ENCODE results near the gene SNX10. TPM values are rescaled to one million over a fixed set of nuclear protein-coding genes. Genes with fewer than 3 reads are reported as not detected.

SNX10 gene
- polyA plus RNA-seq, 4 donors = 1.3 to 12.4 (median 4.9) TPM

DNA sequence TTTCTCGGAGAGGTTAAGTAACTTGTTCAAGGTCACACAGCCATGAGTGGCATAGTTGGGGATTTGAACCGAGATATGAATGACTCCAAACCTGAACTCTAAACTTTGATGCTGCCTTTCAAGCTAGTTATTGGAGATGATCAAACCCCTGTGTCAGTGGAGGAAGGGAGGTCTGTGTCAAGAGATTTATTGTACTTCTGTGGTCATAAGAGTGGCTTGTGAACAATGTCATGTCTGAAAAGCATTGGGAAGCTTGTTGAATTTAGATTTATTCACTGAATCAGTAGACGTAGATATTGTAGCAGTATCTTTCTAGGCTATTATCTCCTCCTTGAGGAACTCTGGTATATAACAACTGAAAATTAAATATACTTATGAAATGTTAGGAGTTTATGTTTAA, 27.3 kb downstream of the SNX10 start:
- H3K27me3 ChIP-seq (ENCODE audit: control insufficient read depth in 3 of 3, insufficient read depth in 3 of 3, low read length in 3 of 3) = no peaks in the 10 kb centered on the region
- no peak for FAIRE-seq
- H3K36me3 ChIP-seq (ENCODE audit: control insufficient read depth in 3 of 3, insufficient read depth in 2 of 3, low read depth in 1 of 3, low read length in 3 of 3) = no peaks in the 10 kb centered on the region
- no peak overlapping the region for H3K27ac ChIP-seq (ENCODE audit: low read depth in 1 of 3, low read length in 2 of 3)
- WGBS, 3 donors = 70 to 81% (median 77%) methylated on average over 3 of the region's 3 CpGs
- DNase-seq = no peak
- H3K9me3 ChIP-seq (ENCODE audit: control insufficient read depth in 2 of 2, insufficient read depth in 1 of 2, low read depth in 1 of 2, low read length in 1 of 2) = no peaks in the 10 kb centered on the region
- no peaks in the 10 kb centered on the region for H3K4me1 ChIP-seq (ENCODE audit: control insufficient read depth in 3 of 3, insufficient read depth in 2 of 3, low read depth in 1 of 3, low read length in 2 of 3)
- no peak overlapping the region for H3K4me3 ChIP-seq (ENCODE audit: low read depth in 1 of 3, low read length in 3 of 3)

DNA sequence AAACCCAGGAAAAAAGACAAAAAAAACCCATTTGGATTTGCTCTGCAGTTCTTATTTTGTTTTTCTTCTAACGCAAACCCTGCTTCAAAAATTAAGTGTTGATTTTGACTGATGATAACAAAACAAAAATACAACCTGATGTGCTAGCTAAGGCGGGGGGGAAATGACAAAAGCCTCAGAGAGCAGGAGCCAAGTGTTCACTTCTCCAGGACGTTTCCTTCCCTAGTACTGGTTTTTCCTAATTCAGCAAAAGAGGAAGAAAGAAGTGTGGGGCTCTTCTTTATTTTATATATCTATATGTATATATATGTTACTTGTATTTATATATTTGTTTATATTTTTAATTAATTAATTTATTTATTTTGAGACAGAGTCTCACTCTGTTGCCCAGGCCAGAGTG, 28.0 kb downstream of the SNX10 start:
- H3K27ac ChIP-seq (ENCODE audit: low read depth in 1 of 3, low read length in 2 of 3) = no peak overlapping the region
- H3K36me3 ChIP-seq (ENCODE audit: control insufficient read depth in 3 of 3, insufficient read depth in 2 of 3, low read depth in 1 of 3, low read length in 3 of 3) = no peaks in the 10 kb centered on the region
- no peaks in the 10 kb centered on the region for H3K27me3 ChIP-seq (ENCODE audit: control insufficient read depth in 3 of 3, insufficient read depth in 3 of 3, low read length in 3 of 3)
- H3K4me1 ChIP-seq (ENCODE audit: control insufficient read depth in 3 of 3, insufficient read depth in 2 of 3, low read depth in 1 of 3, low read length in 2 of 3) = no peaks in the 10 kb centered on the region
- no peak overlapping the region for H3K4me3 ChIP-seq (ENCODE audit: low read depth in 1 of 3, low read length in 3 of 3)
- no peaks in the 10 kb centered on the region for H3K9me3 ChIP-seq (ENCODE audit: control insufficient read depth in 2 of 2, insufficient read depth in 1 of 2, low read depth in 1 of 2, low read length in 1 of 2)
- DNase-seq (no peak), FAIRE-seq (no peak)
- WGBS, 3 donors = 70 to 92% (median 89%) methylated on average over 3 of the region's 3 CpGs

DNA sequence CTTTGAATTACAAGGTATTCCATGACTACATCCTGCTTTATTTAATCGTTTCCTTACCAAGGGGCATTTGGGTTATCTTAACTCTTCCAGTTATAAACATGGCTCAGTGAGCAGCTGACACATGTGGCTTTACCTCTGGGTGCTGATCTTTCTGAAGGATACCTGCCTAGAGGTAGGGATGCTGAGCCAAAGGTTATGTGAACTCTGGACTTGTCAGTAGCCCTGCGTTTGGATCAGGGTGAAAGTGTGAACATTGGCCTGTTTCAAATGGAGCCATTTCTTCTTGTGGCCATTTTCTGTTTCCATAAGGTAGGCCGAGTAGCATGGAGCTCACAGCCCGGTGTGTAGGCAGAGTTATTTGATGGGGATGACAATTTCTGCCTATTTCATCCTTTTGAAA, 29.2 kb downstream of the SNX10 start:
- H3K4me1 ChIP-seq (ENCODE audit: control insufficient read depth in 3 of 3, insufficient read depth in 2 of 3, low read depth in 1 of 3, low read length in 2 of 3) = no peaks in the 10 kb centered on the region
- no peaks in the 10 kb centered on the region for H3K27me3 ChIP-seq (ENCODE audit: control insufficient read depth in 3 of 3, insufficient read depth in 3 of 3, low read length in 3 of 3)
- FAIRE-seq (no peak), DNase-seq (no peak)
- no peak overlapping the region for H3K4me3 ChIP-seq (ENCODE audit: low read depth in 1 of 3, low read length in 3 of 3)
- H3K27ac ChIP-seq (ENCODE audit: low read depth in 1 of 3, low read length in 2 of 3) = no peak overlapping the region
- 68 to 78% (median 78%) methylated on average over 4 of the region's 4 CpGs for WGBS, 3 donors
- H3K36me3 ChIP-seq (ENCODE audit: control insufficient read depth in 3 of 3, insufficient read depth in 2 of 3, low read depth in 1 of 3, low read length in 3 of 3) = no peaks in the 10 kb centered on the region
- no peaks in the 10 kb centered on the region for H3K9me3 ChIP-seq (ENCODE audit: control insufficient read depth in 2 of 2, insufficient read depth in 1 of 2, low read depth in 1 of 2, low read length in 1 of 2)

DNA sequence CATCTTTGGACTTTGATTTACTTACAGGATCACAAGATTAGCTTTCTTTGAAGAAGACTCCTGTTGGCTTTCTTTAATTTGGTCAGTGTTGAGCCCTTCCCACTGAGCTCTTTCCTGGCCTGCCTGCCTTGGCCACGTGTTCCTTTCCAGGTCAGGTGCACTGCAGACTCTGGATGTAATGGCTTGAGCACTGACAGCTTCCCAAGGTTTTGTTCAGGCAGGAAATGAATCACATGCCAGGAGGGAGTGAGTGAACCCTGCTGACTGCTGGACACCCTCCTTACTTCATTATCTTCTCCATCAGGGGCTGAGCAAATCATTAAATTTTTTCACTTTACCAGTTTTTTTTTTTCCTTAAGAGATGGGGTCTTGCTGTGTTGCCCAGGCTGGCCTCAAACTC, 29.8 kb downstream of the SNX10 start:
- FAIRE-seq = no peak
- no peaks in the 10 kb centered on the region for H3K4me1 ChIP-seq (ENCODE audit: control insufficient read depth in 3 of 3, insufficient read depth in 2 of 3, low read depth in 1 of 3, low read length in 2 of 3)
- H3K27ac ChIP-seq (ENCODE audit: low read depth in 1 of 3, low read length in 2 of 3) = no peak overlapping the region
- H3K9me3 ChIP-seq (ENCODE audit: control insufficient read depth in 2 of 2, insufficient read depth in 1 of 2, low read depth in 1 of 2, low read length in 1 of 2) = no peaks in the 10 kb centered on the region
- H3K36me3 ChIP-seq (ENCODE audit: control insufficient read depth in 3 of 3, insufficient read depth in 2 of 3, low read depth in 1 of 3, low read length in 3 of 3) = no peaks in the 10 kb centered on the region
- H3K4me3 ChIP-seq (ENCODE audit: low read depth in 1 of 3, low read length in 3 of 3) = no peak overlapping the region
- peak in 1 of 2 donors; percentile 35 for DNase-seq
- H3K27me3 ChIP-seq (ENCODE audit: control insufficient read depth in 3 of 3, insufficient read depth in 3 of 3, low read length in 3 of 3) = no peaks in the 10 kb centered on the region
- WGBS, 3 donors = 0 to 37% (median 10%) methylated on average over 1 of the region's 1 CpG

DNA sequence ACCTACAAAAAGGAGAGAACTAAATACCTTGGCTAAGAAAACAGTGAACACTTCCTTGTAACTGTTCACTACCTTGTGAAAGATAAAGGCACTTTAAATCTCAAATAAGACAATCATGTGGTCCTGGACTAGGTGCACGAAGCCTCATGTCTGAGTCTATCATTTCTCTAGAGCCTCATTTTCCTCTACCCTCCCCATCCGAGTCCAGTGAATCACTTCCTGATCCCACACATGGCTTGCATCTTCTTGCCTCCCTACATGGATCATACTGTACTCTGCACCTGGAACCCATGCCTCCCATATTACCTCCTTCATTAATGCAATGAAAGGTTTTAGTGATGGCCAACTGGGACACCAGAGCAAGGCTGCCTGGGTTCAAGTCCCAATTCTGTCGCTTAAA, 34.5 kb downstream of the SNX10 start:
- H3K4me3 ChIP-seq (ENCODE audit: low read depth in 1 of 3, low read length in 3 of 3) = no peak overlapping the region
- no peaks in the 10 kb centered on the region for H3K27me3 ChIP-seq (ENCODE audit: control insufficient read depth in 3 of 3, insufficient read depth in 3 of 3, low read length in 3 of 3)
- peaks cover 0 to 4% (median 0%) of the 10 kb centered on the region in 3 donors for H3K36me3 ChIP-seq (ENCODE audit: control insufficient read depth in 3 of 3, insufficient read depth in 2 of 3, low read depth in 1 of 3, low read length in 3 of 3)
- DNase-seq (no peak), FAIRE-seq (no peak)
- H3K27ac ChIP-seq (ENCODE audit: low read depth in 1 of 3, low read length in 2 of 3) = no peak overlapping the region
- 89 to 97% (median 91%) methylated on average over 3 of the region's 3 CpGs for WGBS, 3 donors
- H3K9me3 ChIP-seq (ENCODE audit: control insufficient read depth in 2 of 2, insufficient read depth in 1 of 2, low read depth in 1 of 2, low read length in 1 of 2) = no peaks in the 10 kb centered on the region
- H3K4me1 ChIP-seq (ENCODE audit: control insufficient read depth in 3 of 3, insufficient read depth in 2 of 3, low read depth in 1 of 3, low read length in 2 of 3) = no peaks in the 10 kb centered on the region

DNA sequence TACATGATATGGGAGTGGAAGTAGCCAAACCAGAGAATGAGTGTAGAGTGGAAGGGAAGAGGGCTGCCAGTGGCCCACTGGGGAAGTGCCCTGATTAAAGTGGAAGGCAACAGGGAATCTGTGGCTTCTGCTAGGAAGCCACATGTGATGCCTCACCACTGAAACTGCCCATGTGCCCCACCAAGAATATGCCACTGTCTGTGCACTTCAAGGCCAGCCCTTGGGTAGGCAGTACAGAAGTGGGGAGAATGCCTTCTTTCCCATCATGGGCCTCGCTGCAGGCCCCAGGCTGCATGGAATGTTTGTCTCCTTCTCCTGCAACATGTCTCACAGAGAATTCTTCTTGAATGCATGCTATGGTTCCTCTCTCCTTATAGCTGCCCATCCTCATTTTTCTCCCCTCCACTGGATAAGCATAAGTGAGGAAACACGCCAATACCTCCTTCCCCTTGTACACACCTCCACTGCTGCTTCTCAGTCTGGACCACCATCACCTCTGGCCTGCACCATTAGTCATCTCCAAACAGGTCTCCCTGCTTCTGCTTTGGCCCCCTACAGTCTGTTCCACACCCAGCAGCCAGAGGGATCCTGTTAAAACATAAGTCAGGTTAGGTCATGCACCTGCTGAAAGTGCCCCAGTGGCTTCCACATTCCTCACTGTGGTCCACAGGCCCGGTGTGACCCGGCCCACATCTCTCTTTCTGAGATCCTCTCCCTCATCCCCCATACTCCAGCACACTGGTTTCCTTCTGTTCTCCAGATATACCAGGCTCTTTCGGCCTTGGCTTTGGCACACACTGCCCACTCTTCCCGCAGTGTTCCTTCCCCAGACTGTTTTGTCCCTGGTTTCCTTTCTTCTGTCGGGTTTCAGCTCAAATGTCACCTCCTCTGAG, 37.1 kb downstream of the SNX10 start:
- Histone ChIP-seq H3K36me3 (ENCODE audit: control insufficient read depth in 3 of 3, insufficient read depth in 2 of 3, low read depth in 1 of 3, low read length in 3 of 3) (peaks cover 0 to 4% (median 0%) of the 10 kb centered on the region in 3 donors), H3K27me3 (ENCODE audit: control insufficient read depth in 3 of 3, insufficient read depth in 3 of 3, low read length in 3 of 3) (no peaks in the 10 kb centered on the region), H3K4me1 (ENCODE audit: control insufficient read depth in 3 of 3, insufficient read depth in 2 of 3, low read depth in 1 of 3, low read length in 2 of 3) (no peaks in the 10 kb centered on the region), H3K27ac (ENCODE audit: low read depth in 1 of 3, low read length in 2 of 3) (no peak overlapping the region), H3K9me3 (ENCODE audit: control insufficient read depth in 2 of 2, insufficient read depth in 1 of 2, low read depth in 1 of 2, low read length in 1 of 2) (no peaks in the 10 kb centered on the region), H3K4me3 (ENCODE audit: low read depth in 1 of 3, low read length in 3 of 3) (no peak overlapping the region)
- FAIRE-seq = no peak
- WGBS, 3 donors = 92 to 95% (median 93%) methylated on average over 7 of the region's 7 CpGs
- DNase-seq = no peak

DNA sequence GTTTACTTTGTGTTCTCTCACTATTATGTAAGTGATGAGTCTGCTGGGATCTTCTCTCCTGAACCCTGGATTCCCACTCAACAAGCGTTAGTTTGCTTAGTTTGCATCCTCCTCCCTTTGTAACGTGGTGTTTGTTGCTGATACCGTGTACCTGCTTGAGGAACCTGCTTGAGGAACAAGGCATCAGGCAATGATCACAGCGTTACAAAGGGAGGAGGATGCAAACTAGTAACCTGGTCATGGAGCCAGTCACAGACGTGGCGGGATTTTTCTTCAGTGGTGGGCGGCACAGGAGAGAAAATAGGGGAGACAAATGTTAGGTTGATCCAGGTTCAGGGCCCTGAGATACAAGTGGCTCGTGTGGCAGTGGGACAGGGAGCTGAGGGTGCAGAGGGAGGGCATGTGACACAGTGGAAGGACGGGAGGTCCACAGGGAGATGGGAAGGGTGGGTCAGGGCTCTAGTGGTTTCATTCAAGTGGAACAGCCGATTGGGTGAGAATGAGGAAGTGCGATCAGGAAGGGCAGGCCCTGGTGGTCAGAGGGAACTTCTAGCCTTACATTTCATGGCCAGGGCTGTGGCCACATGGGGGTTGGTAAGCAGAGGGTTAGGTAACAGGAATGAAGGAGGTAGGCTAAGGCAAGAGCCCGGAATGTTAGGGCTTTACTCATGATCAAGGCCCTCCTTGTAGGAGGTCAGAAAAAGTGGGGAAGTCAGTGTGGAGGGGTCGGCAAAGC, 38.0 kb downstream of the SNX10 start:
- no peak for FAIRE-seq
- Histone ChIP-seq H3K4me3 (ENCODE audit: low read depth in 1 of 3, low read length in 3 of 3) (no peak overlapping the region), H3K27me3 (ENCODE audit: control insufficient read depth in 3 of 3, insufficient read depth in 3 of 3, low read length in 3 of 3) (no peaks in the 10 kb centered on the region), H3K9me3 (ENCODE audit: control insufficient read depth in 2 of 2, insufficient read depth in 1 of 2, low read depth in 1 of 2, low read length in 1 of 2) (no peaks in the 10 kb centered on the region), H3K27ac (ENCODE audit: low read depth in 1 of 3, low read length in 2 of 3) (no peak overlapping the region), H3K4me1 (ENCODE audit: control insufficient read depth in 3 of 3, insufficient read depth in 2 of 3, low read depth in 1 of 3, low read length in 2 of 3) (no peaks in the 10 kb centered on the region), H3K36me3 (ENCODE audit: control insufficient read depth in 3 of 3, insufficient read depth in 2 of 3, low read depth in 1 of 3, low read length in 3 of 3) (peaks cover 0 to 4% (median 0%) of the 10 kb centered on the region in 3 donors)
- DNase-seq = no peak
- 74 to 92% (median 89%) methylated on average over 13 of the region's 13 CpGs for WGBS, 3 donors

DNA sequence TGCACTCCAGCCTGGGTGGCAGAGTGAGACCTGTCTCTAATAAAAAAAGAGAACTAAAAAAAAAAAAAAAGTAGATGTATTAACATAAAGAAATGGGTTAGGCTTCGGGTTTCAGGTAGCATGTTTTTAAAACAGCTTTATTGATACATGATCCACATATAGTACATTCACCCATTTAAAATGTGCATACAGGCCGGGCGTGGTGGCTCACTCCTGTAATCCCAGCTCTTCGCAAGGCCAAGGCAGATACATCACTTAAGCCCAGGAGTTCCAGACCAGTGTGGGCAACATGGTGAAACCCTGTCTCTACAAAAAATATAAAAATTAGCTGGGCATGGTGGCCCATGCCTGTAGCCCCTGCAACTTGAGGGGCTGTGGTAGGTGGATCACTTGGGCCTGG, 39.5 kb downstream of the SNX10 start:
- H3K27me3 ChIP-seq (ENCODE audit: control insufficient read depth in 3 of 3, insufficient read depth in 3 of 3, low read length in 3 of 3) = no peaks in the 10 kb centered on the region
- no peak overlapping the region for H3K4me3 ChIP-seq (ENCODE audit: low read depth in 1 of 3, low read length in 3 of 3)
- no peak for DNase-seq
- no peaks in the 10 kb centered on the region for H3K9me3 ChIP-seq (ENCODE audit: control insufficient read depth in 2 of 2, insufficient read depth in 1 of 2, low read depth in 1 of 2, low read length in 1 of 2)
- no peak overlapping the region for H3K27ac ChIP-seq (ENCODE audit: low read depth in 1 of 3, low read length in 2 of 3)
- WGBS, 3 donors = 96 to 99% (median 98%) methylated on average over 4 of the region's 4 CpGs
- no peaks in the 10 kb centered on the region for H3K4me1 ChIP-seq (ENCODE audit: control insufficient read depth in 3 of 3, insufficient read depth in 2 of 3, low read depth in 1 of 3, low read length in 2 of 3)
- H3K36me3 ChIP-seq (ENCODE audit: control insufficient read depth in 3 of 3, insufficient read depth in 2 of 3, low read depth in 1 of 3, low read length in 3 of 3) = peaks cover 0 to 4% (median 0%) of the 10 kb centered on the region in 3 donors
- no peak for FAIRE-seq
